Panc1 (cell line): ENCODE data around the gene OR5K4. TPM values are rescaled to one million over a fixed set of nuclear protein-coding genes. Genes with fewer than 3 reads are reported as not detected.
A peak's percentile ranks its signal among the peaks of the same experiment; 100 is the strongest.

Experiments used
- ATAC-seq: fragments of 200-7000 bp; cut with Tn5 transposase; 2 replicates; pipeline ENCODE4 v1.9.1; 2020; ENCODE audit warnings: mild to moderate bottlenecking, moderate library complexity
- BruUV-seq: library from RNA; stranded (reverse); fragments of 400-500 nt; replicated peaks from 2 replicates; lab custom pipeline; 2021; lab: Mats Ljungman, UMichigan
- CTCF ChIA-PET: fragments of 300-600 bp; sonication (Branson Sonifier 250); formaldehyde crosslinking; loops from one replicate; lab custom pipeline; 2022; ENCODE audit warnings: antibody characterized with exemption; lab: Charles Lee
- POLR2A ChIA-PET: fragments of 300-600 bp; sonication (Branson Sonifier 250); formaldehyde crosslinking; loops from one replicate; lab custom pipeline; 2022; ENCODE audit warnings: antibody characterized with exemption; lab: Charles Lee
- DNase-seq: peaks from one replicate; pipeline ENCODE4 v3.0.0-alpha.2; 2010; ENCODE audit warnings: low read depth, low spot score
- H3K27ac ChIP-seq: 2 replicates; pipeline ENCODE4 v1.5.1; 2011; ENCODE audit warnings: mild to moderate bottlenecking, low read length, inconsistent platforms
- H3K27me3 ChIP-seq: fragments of 200-500 bp; sonication (Bioruptor generic); 2 replicates; pipeline ENCODE4 v1.6.0; 2014; ENCODE audit warnings: low read length, inconsistent platforms; ENCODE audit not compliant: control insufficient read depth, insufficient read depth
- H3K36me3 ChIP-seq: fragments of 200-500 bp; sonication (Bioruptor generic); 2 replicates; pipeline ENCODE4 v1.5.1; 2014; ENCODE audit warnings: inconsistent platforms, mild to moderate bottlenecking, low read length, moderate library complexity; ENCODE audit not compliant: control insufficient read depth, insufficient read depth
- H3K4me1 ChIP-seq: 2 replicates; pipeline ENCODE4 v1.5.1; 2011; ENCODE audit warnings: inconsistent platforms, mild to moderate bottlenecking, low read length, moderate library complexity; ENCODE audit not compliant: control insufficient read depth, insufficient read depth
- H3K4me3 ChIP-seq, 2 experiments: 2 replicates each; pipeline ENCODE4 v1.5.1; 2011 to 2012; ENCODE audit warnings: low read depth in 2 of 2, low read length in 2 of 2, mild to moderate bottlenecking in 2 of 2, inconsistent platforms in 1 of 2, moderate library complexity in 1 of 2
- H3K9me3 ChIP-seq: fragments of 200-500 bp; sonication (Bioruptor generic); 2 replicates; pipeline ENCODE4 v1.5.1; 2014; ENCODE audit warnings: low read depth, mild to moderate bottlenecking, inconsistent platforms, low read length, moderate library complexity; ENCODE audit not compliant: control insufficient read depth, insufficient read depth
- POLR2AphosphoS5 ChIP-seq: IDR thresholded peaks from 2 replicates; pipeline ENCODE4 v1.6.1; 2012; ENCODE audit warnings: mild to moderate bottlenecking, low read depth, low read length, moderate library complexity
- SIN3A ChIP-seq: IDR thresholded peaks from 2 replicates; pipeline ENCODE4 v1.6.1; 2012; ENCODE audit warnings: low read depth, mild to moderate bottlenecking, low read length, moderate library complexity, borderline replicate concordance; ENCODE audit not compliant: insufficient read depth
- TCF7L2 ChIP-seq: IDR thresholded peaks from 2 replicates; pipeline ENCODE4 v1.6.1; 2011; ENCODE audit warnings: mild to moderate bottlenecking, low read depth, low read length, inconsistent platforms
- in situ Hi-C: cut with HindIII; loops from 2 replicates; pipeline ENCODE4 v1.10.0; 2016; ENCODE audit warnings: low sequenced_read_pairs, low pct_unique_long_range_greater_than_20kb
- intact Hi-C: fragments of 100-400 bp; cut with micrococcal nuclease; formaldehyde crosslinking; loops from one replicate; pipeline ENCODE4 v1.10.0; 2022; ENCODE audit not compliant: unreplicated experiment
- total RNA-seq: library from RNA; stranded (reverse); gene quantifications from one replicate; pipeline ENCODE4 v1.2.1, GENCODE V29; 2021; ENCODE audit not compliant: unreplicated experiment
- TF ChIP-seq, protein P1 (sequence below): fragments of 450-650 bp; IDR thresholded peaks from 2 replicates; pipeline ENCODE4 v1.5.1; 2017; ENCODE audit warnings: mild to moderate bottlenecking
- TF ChIP-seq, protein P2 (sequence below), 2 experiments: IDR thresholded peaks; 2 replicates each; pipeline ENCODE4 v1.6.1; 2011 to 2012; ENCODE audit warnings: low read depth in 2 of 2, control low read depth in 1 of 2, low read length in 1 of 2, mild to moderate bottlenecking in 1 of 2, moderate library complexity in 1 of 2; ENCODE audit not compliant: insufficient read depth in 1 of 2

Gene OR5K4
- total RNA-seq, 1 experiment from 2014 or later = not detected

DNA sequence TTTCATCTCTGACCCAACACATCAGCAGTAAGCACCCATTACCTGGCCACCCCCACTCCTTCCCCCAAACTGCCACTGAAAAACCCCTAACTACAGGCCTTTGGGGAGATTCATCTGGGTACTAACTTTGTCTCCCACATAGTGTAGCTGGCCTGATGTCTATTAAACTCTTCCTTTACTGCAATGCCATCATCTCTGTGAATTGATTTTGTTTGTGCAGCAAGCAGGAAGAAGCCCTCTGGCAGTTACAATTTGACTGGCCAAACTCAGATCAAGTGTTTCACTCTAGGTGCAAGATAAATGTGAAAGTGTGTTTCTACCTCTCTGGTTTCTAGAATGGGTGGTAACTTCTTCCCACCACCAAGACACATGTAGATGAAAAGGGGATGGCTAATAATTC is 26.7 kb upstream of the OR5K4 start:
- in situ Hi-C loops (no loop called here), intact Hi-C loops (loop anchor here (10.0 kb wide), 2 partner anchors 248 to 532 kb away; no protein-coding TSS in a partner anchor)
- no TSS peak for BruUV-seq
- no peak overlapping the region for H3K27ac ChIP-seq
- 0 out of 2 replicates have a peak, but pooled peaks cover 3% of the 10 kb centered on the region for H3K27me3 ChIP-seq
- ChIA-PET CTCF (no interaction called here), POLR2A (no interaction called here)
- TF ChIP-seq TCF7L2 = no peak
- TF ChIP-seq, protein P1, sequence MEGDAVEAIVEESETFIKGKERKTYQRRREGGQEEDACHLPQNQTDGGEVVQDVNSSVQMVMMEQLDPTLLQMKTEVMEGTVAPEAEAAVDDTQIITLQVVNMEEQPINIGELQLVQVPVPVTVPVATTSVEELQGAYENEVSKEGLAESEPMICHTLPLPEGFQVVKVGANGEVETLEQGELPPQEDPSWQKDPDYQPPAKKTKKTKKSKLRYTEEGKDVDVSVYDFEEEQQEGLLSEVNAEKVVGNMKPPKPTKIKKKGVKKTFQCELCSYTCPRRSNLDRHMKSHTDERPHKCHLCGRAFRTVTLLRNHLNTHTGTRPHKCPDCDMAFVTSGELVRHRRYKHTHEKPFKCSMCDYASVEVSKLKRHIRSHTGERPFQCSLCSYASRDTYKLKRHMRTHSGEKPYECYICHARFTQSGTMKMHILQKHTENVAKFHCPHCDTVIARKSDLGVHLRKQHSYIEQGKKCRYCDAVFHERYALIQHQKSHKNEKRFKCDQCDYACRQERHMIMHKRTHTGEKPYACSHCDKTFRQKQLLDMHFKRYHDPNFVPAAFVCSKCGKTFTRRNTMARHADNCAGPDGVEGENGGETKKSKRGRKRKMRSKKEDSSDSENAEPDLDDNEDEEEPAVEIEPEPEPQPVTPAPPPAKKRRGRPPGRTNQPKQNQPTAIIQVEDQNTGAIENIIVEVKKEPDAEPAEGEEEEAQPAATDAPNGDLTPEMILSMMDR = no peak
- H3K4me3 ChIP-seq = no peak overlapping the region
- ATAC-seq (no peak), DNase-seq (no peak)
- no peaks in the 10 kb centered on the region for H3K4me1 ChIP-seq
- no peaks in the 10 kb centered on the region for H3K9me3 ChIP-seq
- no peaks in the 10 kb centered on the region for H3K36me3 ChIP-seq

DNA sequence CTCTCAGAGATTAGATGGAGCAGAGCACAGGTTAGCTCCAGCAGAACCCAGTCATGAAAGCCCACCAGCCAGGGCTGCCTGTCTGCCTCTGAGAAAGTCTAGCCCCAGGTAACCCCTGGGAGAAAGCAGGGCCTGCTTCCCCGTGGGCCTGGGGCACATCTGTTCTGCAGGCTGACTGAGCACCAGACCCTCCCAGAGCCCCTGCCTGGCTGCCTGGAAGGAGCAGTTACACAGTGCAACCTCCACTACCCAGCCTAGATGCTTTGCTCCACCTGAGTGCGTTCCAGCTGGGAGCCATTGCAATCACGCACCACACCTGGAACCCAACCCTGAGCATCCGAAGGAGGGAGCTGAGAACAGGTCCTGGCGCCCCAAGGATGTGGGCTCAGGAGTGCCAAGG is 24.7 kb upstream of the OR5K4 start:
- Histone ChIP-seq H3K9me3 (no peaks in the 10 kb centered on the region), H3K4me3 (no peak overlapping the region), H3K4me1 (no peaks in the 10 kb centered on the region), H3K27ac (no peak overlapping the region), H3K36me3 (no peaks in the 10 kb centered on the region), H3K27me3 (0 out of 2 replicates have a peak, but pooled peaks cover 3% of the 10 kb centered on the region)
- CTCF ChIA-PET = no interaction called here
- TF ChIP-seq, protein P2, sequence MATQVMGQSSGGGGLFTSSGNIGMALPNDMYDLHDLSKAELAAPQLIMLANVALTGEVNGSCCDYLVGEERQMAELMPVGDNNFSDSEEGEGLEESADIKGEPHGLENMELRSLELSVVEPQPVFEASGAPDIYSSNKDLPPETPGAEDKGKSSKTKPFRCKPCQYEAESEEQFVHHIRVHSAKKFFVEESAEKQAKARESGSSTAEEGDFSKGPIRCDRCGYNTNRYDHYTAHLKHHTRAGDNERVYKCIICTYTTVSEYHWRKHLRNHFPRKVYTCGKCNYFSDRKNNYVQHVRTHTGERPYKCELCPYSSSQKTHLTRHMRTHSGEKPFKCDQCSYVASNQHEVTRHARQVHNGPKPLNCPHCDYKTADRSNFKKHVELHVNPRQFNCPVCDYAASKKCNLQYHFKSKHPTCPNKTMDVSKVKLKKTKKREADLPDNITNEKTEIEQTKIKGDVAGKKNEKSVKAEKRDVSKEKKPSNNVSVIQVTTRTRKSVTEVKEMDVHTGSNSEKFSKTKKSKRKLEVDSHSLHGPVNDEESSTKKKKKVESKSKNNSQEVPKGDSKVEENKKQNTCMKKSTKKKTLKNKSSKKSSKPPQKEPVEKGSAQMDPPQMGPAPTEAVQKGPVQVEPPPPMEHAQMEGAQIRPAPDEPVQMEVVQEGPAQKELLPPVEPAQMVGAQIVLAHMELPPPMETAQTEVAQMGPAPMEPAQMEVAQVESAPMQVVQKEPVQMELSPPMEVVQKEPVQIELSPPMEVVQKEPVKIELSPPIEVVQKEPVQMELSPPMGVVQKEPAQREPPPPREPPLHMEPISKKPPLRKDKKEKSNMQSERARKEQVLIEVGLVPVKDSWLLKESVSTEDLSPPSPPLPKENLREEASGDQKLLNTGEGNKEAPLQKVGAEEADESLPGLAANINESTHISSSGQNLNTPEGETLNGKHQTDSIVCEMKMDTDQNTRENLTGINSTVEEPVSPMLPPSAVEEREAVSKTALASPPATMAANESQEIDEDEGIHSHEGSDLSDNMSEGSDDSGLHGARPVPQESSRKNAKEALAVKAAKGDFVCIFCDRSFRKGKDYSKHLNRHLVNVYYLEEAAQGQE (IDR thresholded peaks at IDR 0.05; ENCODE audit: insufficient read depth in 1 of 2, low read depth in 2 of 2, low read length in 1 of 2) = no peak
- TF ChIP-seq SIN3A (no peak), TCF7L2 (no peak), POLR2AphosphoS5 (no peak)
- TF ChIP-seq, protein P1 = no peak
- BruUV-seq = no TSS peak
- 0 out of 2 replicates have a peak, but pooled peaks have one; percentile 48 for ATAC-seq
- POLR2A ChIA-PET = no interaction called here
- intact Hi-C loops = loop anchor here (1.0 to 10.0 kb wide), 4 partner anchors 140 to 534 kb away; no protein-coding TSS in a partner anchor
- in situ Hi-C loops = no loop called here
- no peak for DNase-seq
